NCI-H2196 treated with DMSO at 0.1 percent for 48 hours (cell line): ENCODE results near the gene CLUH.

Source experiments
- DNase-seq: peaks from one replicate; lab custom pipeline; 2025; ENCODE audit not compliant: unreplicated experiment; lab: John Stamatoyannopoulos, UW

CLUH gene

GRCh38 chr17:2722611-2723010, 11.0 kb upstream of the CLUH start:
- no peak for DNase-seq

- no peak for DNase-seq
Observed at GRCh38 chr17:2721603-2722002, 10.0 kb upstream of the CLUH start.

GRCh38 chr17:2719861-2720260, 8.3 kb upstream of the CLUH start:
- DNase-seq, result no peak

DNA sequence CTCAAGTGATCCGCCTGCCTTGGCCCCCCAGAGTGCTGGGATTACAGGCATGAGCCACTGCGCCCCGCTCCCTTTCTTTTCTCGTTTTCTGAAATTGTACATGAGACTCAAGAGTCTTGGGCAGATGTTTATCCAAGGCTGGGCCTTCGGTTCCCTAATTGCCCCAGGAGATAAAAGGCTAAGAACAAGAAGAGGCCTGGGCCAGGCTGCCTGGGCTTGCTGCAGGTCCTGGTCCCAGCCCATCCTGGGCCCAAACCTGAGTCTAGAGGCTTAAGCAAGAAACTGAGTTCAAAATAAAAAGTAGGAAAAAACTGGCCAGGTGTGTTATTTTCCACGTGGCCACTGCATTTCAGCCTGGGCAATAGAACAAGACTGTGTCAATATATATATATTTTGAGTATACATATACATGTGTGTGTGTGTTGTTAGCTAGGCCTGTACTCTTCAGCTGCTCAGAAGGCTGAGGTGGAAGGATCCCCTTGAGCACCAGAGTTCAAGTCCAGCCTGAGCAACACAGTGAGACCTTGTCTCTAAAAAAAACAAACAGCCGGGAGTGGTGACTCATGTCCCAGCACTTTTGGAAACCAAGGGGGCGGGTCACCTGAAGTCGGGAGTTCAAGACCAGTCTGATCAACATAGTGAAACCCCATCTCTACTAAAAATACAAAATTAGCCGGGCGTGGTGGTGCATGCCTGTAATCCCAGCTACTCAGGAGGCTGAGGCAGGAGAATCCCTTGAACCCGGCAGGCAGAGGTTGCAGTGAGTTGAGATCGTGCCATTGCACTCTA, 6.8 kb upstream of the CLUH start:
- no peak for DNase-seq

- DNase-seq, result no peak
Observed at GRCh38 chr17:2716649-2717048, 5.1 kb upstream of the CLUH start.

- DNase-seq, result no peak
Observed at GRCh38 chr17:2713881-2714280, 2.3 kb upstream of the CLUH start.

GRCh38 chr17:2712300-2713043, 908 bp upstream of the CLUH start:
- DNase-seq, result no peak

GRCh38 chr17:2710803-2711607, 559 bp downstream of the CLUH start:
- no peak for DNase-seq

GRCh38 chr17:2710071-2710802, 1.3 kb downstream of the CLUH start:
- DNase-seq, result no peak

- DNase-seq, result no peak
Observed at GRCh38 chr17:2709183-2709661, 2.3 kb downstream of the CLUH start.

GRCh38 chr17:2708585-2709182, 2.9 kb downstream of the CLUH start:
- no peak for DNase-seq

GRCh38 chr17:2707721-2708584, 3.6 kb downstream of the CLUH start:
- no peak for DNase-seq

DNA sequence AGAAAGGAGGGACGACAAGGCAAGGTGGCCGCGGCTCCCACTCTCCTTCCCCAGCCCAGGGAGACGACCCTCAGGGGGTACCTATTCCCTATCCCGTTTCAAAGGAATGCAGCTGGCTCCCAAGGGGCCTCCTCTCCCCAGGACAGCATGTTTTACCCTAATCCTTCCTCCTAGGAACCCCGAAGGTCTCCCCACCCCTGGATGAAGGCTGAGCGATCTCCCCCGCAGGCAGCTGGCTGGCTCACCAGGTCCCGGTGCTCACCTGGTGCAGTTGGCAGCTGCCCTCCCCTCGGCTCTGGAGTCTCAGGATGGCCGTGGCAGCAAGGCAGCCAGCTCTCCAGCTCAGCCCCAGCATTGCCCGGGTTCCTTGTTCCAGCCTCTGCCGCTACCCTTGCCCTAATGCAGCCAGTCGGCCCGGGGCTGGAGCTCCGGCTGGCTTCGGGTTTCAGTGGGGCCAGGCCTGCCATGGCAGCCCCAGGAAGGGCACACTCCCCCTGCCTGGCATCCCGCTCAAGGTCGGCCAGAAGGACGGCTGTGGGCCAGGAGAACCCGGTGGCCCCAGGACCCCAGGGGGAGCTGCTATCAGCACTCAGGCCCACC, 4.6 kb downstream of the CLUH start:
- no peak for DNase-seq

DNA sequence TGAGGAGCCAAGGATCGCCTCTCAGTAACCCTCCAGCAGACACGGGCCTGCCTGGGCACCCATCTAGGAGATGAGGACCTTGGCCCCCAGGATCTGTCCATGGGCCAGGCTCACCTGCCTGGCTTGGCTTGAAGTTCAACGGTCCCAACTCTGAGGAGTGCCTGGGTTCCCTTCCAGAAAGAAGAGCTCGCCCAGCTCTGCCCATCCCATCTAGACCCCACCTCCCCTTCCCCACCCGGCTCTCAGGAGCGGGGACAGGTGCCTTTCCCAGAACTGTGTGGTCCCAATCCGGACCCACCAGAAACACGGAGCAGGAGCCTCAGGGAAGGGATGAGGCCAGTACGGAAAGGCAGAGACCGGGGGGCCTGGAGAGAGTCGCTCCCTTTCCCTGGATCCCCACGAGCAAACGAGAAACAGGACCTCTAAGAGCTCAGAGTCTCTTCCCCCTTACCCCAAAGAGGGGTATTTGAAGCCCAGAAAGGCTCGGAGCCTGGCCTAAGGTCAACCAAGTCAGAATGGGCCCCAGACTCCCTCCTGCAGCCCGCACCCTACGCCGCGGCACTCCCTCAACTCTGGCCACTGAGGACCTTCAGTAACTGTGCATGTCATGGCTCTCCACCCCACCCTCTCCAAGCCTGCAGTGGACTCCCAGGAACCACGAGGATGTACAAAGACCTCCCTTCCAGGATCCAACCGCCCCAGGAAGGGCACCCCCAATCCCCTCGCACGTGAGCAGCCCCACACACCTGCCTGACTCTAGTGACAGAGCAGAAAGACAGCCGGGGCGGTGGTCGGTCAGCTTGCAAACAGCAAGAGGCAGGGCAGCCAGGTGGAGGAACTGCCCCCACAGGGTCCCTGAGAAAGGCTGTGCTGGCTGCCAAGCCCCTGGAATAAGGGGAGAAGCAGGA, 5.4 kb downstream of the CLUH start:
- no peak for DNase-seq

GRCh38 chr17:2705263-2705662, 6.3 kb downstream of the CLUH start:
- no peak for DNase-seq

GRCh38 chr17:2704890-2705248, 6.7 kb downstream of the CLUH start:
- no peak for DNase-seq

- no peak for DNase-seq
Observed at GRCh38 chr17:2704031-2704889, 7.3 kb downstream of the CLUH start.
